ENCODE data around the gene RNF217.

DNA sequence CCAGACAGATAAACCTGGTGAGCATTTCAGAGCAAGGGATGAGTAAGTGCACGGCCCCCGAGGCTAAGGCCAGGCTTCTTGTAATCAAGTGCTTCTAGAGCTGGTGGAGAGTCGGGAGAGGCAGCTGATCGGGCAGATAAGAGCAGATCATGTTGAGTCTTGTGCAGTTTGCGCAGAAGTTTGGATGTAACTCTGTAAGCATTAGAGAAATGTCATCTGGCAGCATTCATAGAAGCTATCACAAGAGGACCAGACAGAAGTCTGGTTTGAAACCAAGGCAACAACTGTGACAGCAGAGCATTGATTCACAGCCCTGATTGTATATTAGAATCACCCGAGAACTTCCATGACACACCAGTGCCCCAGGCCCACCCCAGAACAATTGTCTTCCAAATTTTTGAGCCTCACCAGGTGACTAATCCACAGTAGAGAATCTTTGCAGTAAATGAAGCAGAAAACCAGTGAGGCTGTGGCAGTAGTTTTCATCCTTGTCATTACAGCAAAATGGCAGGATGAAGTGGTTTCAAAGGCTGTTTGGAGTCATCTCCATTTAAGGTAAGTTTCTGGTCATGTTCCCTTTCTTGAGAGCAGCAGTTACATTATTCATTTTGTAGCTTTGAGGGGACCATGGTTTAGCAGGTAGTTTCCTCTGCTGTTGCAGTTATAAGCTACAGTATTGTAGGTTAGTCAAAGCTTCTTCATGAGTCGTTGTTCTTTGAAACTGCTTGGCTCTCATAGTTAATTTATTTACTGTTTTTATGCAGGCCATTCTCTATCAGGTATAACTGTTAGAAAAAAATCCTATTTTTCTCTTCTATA lies 84.1 kb downstream of the RNF217 start:
- TF ChIP-seq POLR2A (IDR thresholded peaks at IDR 0.05) (no peak), CTCF (IDR thresholded peaks at IDR 0.05) (no peak)
